ENCODE measurements around the gene MTUS2. TPM values are rescaled to one million over a fixed set of nuclear protein-coding genes. Genes with fewer than 3 reads are reported as not detected.

Gene MTUS2
- total and polyA plus RNA-seq, 2 donors (not counting 3 experiments of a cell fraction or from before 2014, with no cell fraction given) = not detected

GRCh38 chr13:29319451-29319850, 499.3 kb downstream of the MTUS2 start:
- Histone ChIP-seq H3K36me3 (ENCODE audit: control insufficient read depth in 2 of 2, extremely low read depth in 1 of 2, insufficient read depth in 2 of 2, low read length in 2 of 2) (no peaks in the 10 kb centered on the region), H3K9ac (replicated peaks; ENCODE audit: extremely low read depth, insufficient read depth, low read length) (no peak overlapping the region), H3K27me3 (ENCODE audit: control insufficient read depth in 2 of 2, insufficient read depth in 2 of 2, low read length in 2 of 2) (no peaks in the 10 kb centered on the region), H4K20me1 (replicated peaks; ENCODE audit: control insufficient read depth, extremely low read depth, insufficient read depth, low read length) (no peaks in the 10 kb centered on the region), H3K4me2 (ENCODE audit: insufficient read depth, low read length) (no peak overlapping the region), H3K79me2 (ENCODE audit: control insufficient read depth, insufficient read depth, low read length) (no peaks in the 10 kb centered on the region), H3K27ac (ENCODE audit: insufficient read depth, low read depth, low read length) (no peak overlapping the region), H3K4me3 (replicated peaks in 1 of 3; ENCODE audit: insufficient read depth in 1 of 3, low read depth in 1 of 3, low read length in 3 of 3) (no peak overlapping the region), H2AFZ (ENCODE audit: low read depth, low read length) (no peak overlapping the region), H3K9me1 (replicated peaks; ENCODE audit: control insufficient read depth, extremely low read depth, insufficient read depth, low read length) (no peaks in the 10 kb centered on the region), H3K9me3 (replicated peaks; ENCODE audit: control insufficient read depth, insufficient read depth, low read length) (no peaks in the 10 kb centered on the region), H3K4me1 (ENCODE audit: control insufficient read depth, extremely low read depth, insufficient read depth, low read length) (no peaks in the 10 kb centered on the region)
- FAIRE-seq = no peak
- POLR2A ChIA-PET = no interaction called here
- dilution Hi-C loops (cut with MboI; ENCODE audit: extremely low pct_ligation_motif_present, low sequenced_read_pairs) (no loop called here), intact Hi-C loops (cut with micrococcal nuclease) (no loop called here)
- DNase-seq (ENCODE audit: low read depth, low spot score) = no peak
- BruUV-seq (replicated peaks) = no TSS peak
- TF ChIP-seq FOS (IDR thresholded peaks at IDR 0.05; ENCODE audit: borderline replicate concordance, insufficient read depth, low read length) = no peak
- TF ChIP-seq, protein P1, sequence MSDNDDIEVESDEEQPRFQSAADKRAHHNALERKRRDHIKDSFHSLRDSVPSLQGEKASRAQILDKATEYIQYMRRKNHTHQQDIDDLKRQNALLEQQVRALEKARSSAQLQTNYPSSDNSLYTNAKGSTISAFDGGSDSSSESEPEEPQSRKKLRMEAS (IDR thresholded peaks at IDR 0.05; ENCODE audit: insufficient read depth, insufficient read length) = no peak
- CTCF ChIA-PET = no interaction called here

DNA sequence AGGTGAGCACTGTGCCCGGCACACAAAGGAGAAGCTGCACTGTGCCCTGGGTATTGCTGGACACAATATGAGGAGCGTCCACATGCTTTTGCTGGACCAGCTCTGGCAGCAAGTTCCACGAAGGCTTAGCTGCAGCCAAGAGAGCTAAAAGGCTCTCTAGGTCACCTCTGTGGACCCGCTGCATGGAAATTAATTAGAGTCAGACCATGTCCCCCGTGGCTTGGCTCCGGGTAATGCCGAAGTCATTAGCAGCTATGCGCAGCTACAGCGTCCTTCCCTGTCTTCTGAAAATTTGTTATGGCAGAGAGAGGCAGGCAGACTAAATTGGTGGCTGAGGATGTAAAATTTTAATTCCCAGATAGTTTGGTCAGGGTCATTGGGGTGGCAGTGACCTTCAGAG, 503.8 kb downstream of the MTUS2 start:
- dilution Hi-C loops (cut with MboI; ENCODE audit: extremely low pct_ligation_motif_present, low sequenced_read_pairs) (no loop called here), intact Hi-C loops (cut with micrococcal nuclease) (no loop called here)
- H3K27ac ChIP-seq (ENCODE audit: insufficient read depth, low read depth, low read length) = no peak overlapping the region
- H4K20me1 ChIP-seq (replicated peaks; ENCODE audit: control insufficient read depth, extremely low read depth, insufficient read depth, low read length) = no peaks in the 10 kb centered on the region
- no peak for DNase-seq (ENCODE audit: low read depth, low spot score)
- no peaks in the 10 kb centered on the region for H3K79me2 ChIP-seq (ENCODE audit: control insufficient read depth, insufficient read depth, low read length)
- H3K27me3 ChIP-seq (ENCODE audit: control insufficient read depth in 2 of 2, insufficient read depth in 2 of 2, low read length in 2 of 2) = no peaks in the 10 kb centered on the region
- no TSS peak for BruUV-seq (replicated peaks)
- ChIA-PET CTCF (no interaction called here), POLR2A (no interaction called here)
- H3K9ac ChIP-seq (replicated peaks; ENCODE audit: extremely low read depth, insufficient read depth, low read length) = no peak overlapping the region
- no peaks in the 10 kb centered on the region for H3K4me1 ChIP-seq (ENCODE audit: control insufficient read depth, extremely low read depth, insufficient read depth, low read length)
- H3K9me1 ChIP-seq (replicated peaks; ENCODE audit: control insufficient read depth, extremely low read depth, insufficient read depth, low read length) = no peaks in the 10 kb centered on the region
- H3K4me2 ChIP-seq (ENCODE audit: insufficient read depth, low read length) = no peak overlapping the region
- no peak for TF ChIP-seq EZH2 (IDR thresholded peaks at IDR 0.05; ENCODE audit: borderline replicate concordance, low read depth, low read length, severe bottlenecking)
- TF ChIP-seq, protein P2, sequence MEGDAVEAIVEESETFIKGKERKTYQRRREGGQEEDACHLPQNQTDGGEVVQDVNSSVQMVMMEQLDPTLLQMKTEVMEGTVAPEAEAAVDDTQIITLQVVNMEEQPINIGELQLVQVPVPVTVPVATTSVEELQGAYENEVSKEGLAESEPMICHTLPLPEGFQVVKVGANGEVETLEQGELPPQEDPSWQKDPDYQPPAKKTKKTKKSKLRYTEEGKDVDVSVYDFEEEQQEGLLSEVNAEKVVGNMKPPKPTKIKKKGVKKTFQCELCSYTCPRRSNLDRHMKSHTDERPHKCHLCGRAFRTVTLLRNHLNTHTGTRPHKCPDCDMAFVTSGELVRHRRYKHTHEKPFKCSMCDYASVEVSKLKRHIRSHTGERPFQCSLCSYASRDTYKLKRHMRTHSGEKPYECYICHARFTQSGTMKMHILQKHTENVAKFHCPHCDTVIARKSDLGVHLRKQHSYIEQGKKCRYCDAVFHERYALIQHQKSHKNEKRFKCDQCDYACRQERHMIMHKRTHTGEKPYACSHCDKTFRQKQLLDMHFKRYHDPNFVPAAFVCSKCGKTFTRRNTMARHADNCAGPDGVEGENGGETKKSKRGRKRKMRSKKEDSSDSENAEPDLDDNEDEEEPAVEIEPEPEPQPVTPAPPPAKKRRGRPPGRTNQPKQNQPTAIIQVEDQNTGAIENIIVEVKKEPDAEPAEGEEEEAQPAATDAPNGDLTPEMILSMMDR (IDR thresholded peaks at IDR 0.05; ENCODE audit: extremely low read depth in 1 of 2, insufficient read depth in 1 of 2, low read depth in 1 of 2, low read length in 2 of 2) = no peak
- no peak for TF ChIP-seq MYC (IDR thresholded peaks at IDR 0.05; ENCODE audit: low read depth, low read length)
- TF ChIP-seq JUN (IDR thresholded peaks at IDR 0.05; ENCODE audit: borderline replicate concordance, insufficient read depth, insufficient read length, low read depth) = no peak
- TF ChIP-seq POLR2AphosphoS5 (IDR thresholded peaks at IDR 0.05; ENCODE audit: insufficient read depth, low read depth, low read length) = no peak
- TF ChIP-seq, protein P1 (IDR thresholded peaks at IDR 0.05; ENCODE audit: insufficient read depth, insufficient read length) = no peak
- no peak for TF ChIP-seq GATA2 (IDR thresholded peaks at IDR 0.05; ENCODE audit: insufficient read depth, insufficient read length, low read depth, low read length)
- TF ChIP-seq POLR2A (IDR thresholded peaks at IDR 0.05; ENCODE audit: low read depth, low read length) = no peak
- no peak for TF ChIP-seq FOS (IDR thresholded peaks at IDR 0.05; ENCODE audit: borderline replicate concordance, insufficient read depth, low read length)
- no peaks in the 10 kb centered on the region for H3K9me3 ChIP-seq (replicated peaks; ENCODE audit: control insufficient read depth, insufficient read depth, low read length)
- no peaks in the 10 kb centered on the region for H3K36me3 ChIP-seq (ENCODE audit: control insufficient read depth in 2 of 2, extremely low read depth in 1 of 2, insufficient read depth in 2 of 2, low read length in 2 of 2)
- no peak for FAIRE-seq
- H2AFZ ChIP-seq (ENCODE audit: low read depth, low read length) = no peak overlapping the region
- H3K4me3 ChIP-seq (replicated peaks in 1 of 3; ENCODE audit: insufficient read depth in 1 of 3, low read depth in 1 of 3, low read length in 3 of 3) = no peak overlapping the region
